Liver (tissue), 3 donors: ENCODE results near the gene ZSWIM7.

Source experiments
- ATF3 ChIP-seq: IDR thresholded peaks from 2 replicates; pipeline ENCODE4 v1.6.1; 2016; ENCODE audit warnings: antibody characterized with exemption
- CTCF ChIP-seq: fragments of 150-350 bp; IDR thresholded peaks from 2 replicates; pipeline ENCODE4 v1.5.1; 2017; ENCODE audit warnings: improper control_type of control experiment, low read depth, low read length; ENCODE audit not compliant: missing input control
- GABPA ChIP-seq, 2 donors: IDR thresholded peaks in 1 of 2; conservative IDR thresholded peaks in 1 of 2; 2 replicates each; pipeline ENCODE4 v1.6.1; 2016; ENCODE audit warnings: antibody characterized with exemption in 2 of 2, mild to moderate bottlenecking in 1 of 2, moderate library complexity in 1 of 2
- REST ChIP-seq: IDR thresholded peaks from 2 replicates; pipeline ENCODE4 v1.6.1; 2016; ENCODE audit warnings: antibody characterized with exemption, mild to moderate bottlenecking
- TAF1 ChIP-seq: conservative IDR thresholded peaks from 2 replicates; pipeline ENCODE4 v1.6.1; 2016; ENCODE audit warnings: antibody characterized with exemption, mild to moderate bottlenecking
- YY1 ChIP-seq: IDR thresholded peaks from 2 replicates; pipeline ENCODE4 v1.6.1; 2016; ENCODE audit warnings: antibody characterized with exemption, mild to moderate bottlenecking
- donor health status: healthy.
- donor health status: healthy.

- TF ChIP-seq CTCF (no peak), REST (no peak), GABPA (IDR thresholded peaks at IDR 0.05 in 1 of 2, conservative IDR thresholded peaks at IDR 0.05 in 1 of 2) (no peak), TAF1 (no peak), YY1 (no peak), ATF3 (no peak)
Measured at GRCh38 chr17:15954222-15954621, 45.3 kb downstream of the ZSWIM7 start.
